ENCODE results near the gene KCNA2. TPM values are rescaled to one million over a fixed set of nuclear protein-coding genes. Genes with fewer than 3 reads are reported as not detected.
A peak's percentile ranks its signal among the peaks of the same experiment; 100 is the strongest.

The KCNA2 gene
- polyA plus RNA-seq, 3 donors from 2014 or later: not detected

- Mint-ChIP-seq H3K27ac (peak overlapping the region; percentile 42 to 85 (median 66)), H3K9me3 (no peaks in the 10 kb centered on the region), H3K4me1 (peaks cover 24 to 30% of the 10 kb centered on the region in 2 donors), H3K27me3 (ENCODE audit: low read depth in 3 of 3) (peaks cover 23 to 25% (median 23%) of the 10 kb centered on the region in 3 donors), H3K4me3 (peak overlapping the region; percentile 80 to 90 (median 87)), H3K36me3 (peaks cover 0 to 7% (median 0%) of the 10 kb centered on the region in 3 donors)
- peak; percentile 83 to 87 (median 84) for DNase-seq
Observed at GRCh38 chr1:110619412-110620249, 13.5 kb upstream of the KCNA2 start.

- DNase-seq: no peak
- peaks cover 0 to 7% (median 0%) of the 10 kb centered on the region in 3 donors for H3K36me3 Mint-ChIP-seq
- no peaks in the 10 kb centered on the region for H3K9me3 Mint-ChIP-seq
- no peak overlapping the region for H3K27ac Mint-ChIP-seq
- peak overlapping the region in 1 of 5 donors; percentile 89 for H3K4me3 Mint-ChIP-seq
- H3K4me1 Mint-ChIP-seq: peaks cover 24 to 30% of the 10 kb centered on the region in 2 donors
- H3K27me3 Mint-ChIP-seq (ENCODE audit: low read depth in 3 of 3): peaks cover 23 to 31% (median 23%) of the 10 kb centered on the region in 3 donors
Observed at GRCh38 chr1:110618668-110619067, 12.5 kb upstream of the KCNA2 start.

DNA sequence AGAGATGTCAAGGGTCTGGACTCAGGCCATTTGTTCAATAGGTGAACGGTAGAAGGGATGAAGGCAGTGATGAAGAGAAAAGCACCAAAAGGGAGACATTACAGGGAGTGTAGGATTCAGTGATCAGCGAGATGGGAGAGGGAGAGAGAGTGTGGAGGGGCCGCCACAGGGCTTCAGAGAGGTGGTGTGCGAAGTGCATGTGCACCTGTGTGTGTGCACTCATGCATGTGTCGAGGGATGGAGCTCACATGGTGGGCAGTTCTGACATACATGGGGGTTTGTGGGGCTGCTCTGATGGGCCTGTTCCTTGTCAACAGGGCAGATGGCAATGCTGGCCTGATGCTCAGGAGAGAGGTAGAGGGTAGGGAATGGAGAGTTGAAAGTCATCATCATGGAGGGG, 11.4 kb upstream of the KCNA2 start:
- peak overlapping the region in 3 of 5 donors; percentile 9 to 44 (median 11) for H3K4me3 Mint-ChIP-seq
- H3K9me3 Mint-ChIP-seq: no peaks in the 10 kb centered on the region
- DNase-seq: no peak
- peaks cover 23 to 33% (median 25%) of the 10 kb centered on the region in 3 donors for H3K27me3 Mint-ChIP-seq (ENCODE audit: low read depth in 3 of 3)
- peaks cover 0 to 7% (median 0%) of the 10 kb centered on the region in 3 donors for H3K36me3 Mint-ChIP-seq
- peaks cover 24 to 30% of the 10 kb centered on the region in 2 donors for H3K4me1 Mint-ChIP-seq
- H3K27ac Mint-ChIP-seq: no peak overlapping the region

- H3K27ac Mint-ChIP-seq: no peak overlapping the region
- H3K4me3 Mint-ChIP-seq: peak overlapping the region in 2 of 5 donors; percentile 9 to 11
- no peak for DNase-seq
- H3K4me1 Mint-ChIP-seq: peaks cover 24 to 30% of the 10 kb centered on the region in 2 donors
- no peaks in the 10 kb centered on the region for H3K9me3 Mint-ChIP-seq
- peaks cover 0 to 7% (median 0%) of the 10 kb centered on the region in 3 donors for H3K36me3 Mint-ChIP-seq
- H3K27me3 Mint-ChIP-seq (ENCODE audit: low read depth in 3 of 3): peaks cover 23 to 33% (median 25%) of the 10 kb centered on the region in 3 donors
Observed at GRCh38 chr1:110617116-110617515, 11.0 kb upstream of the KCNA2 start.

DNA sequence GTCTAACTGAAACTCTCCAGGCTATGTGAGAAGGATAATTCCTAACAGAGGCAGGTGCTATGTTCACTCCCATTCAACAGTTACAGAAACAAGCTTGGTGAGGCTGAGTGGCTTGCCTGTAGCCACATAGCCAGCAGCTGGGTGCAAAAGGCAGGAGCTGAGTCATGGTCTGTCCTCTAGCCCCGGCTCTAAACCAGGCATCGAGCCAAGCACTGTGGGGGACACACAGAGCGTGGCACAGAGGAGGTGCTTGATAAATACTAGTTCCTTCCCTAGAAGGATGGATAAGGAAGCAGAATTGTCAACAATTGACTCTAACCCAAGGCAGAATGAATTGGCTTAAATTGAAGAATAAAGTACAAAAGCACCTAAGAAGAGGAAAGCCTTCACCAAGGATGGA, 10.4 kb upstream of the KCNA2 start:
- no peak overlapping the region for H3K4me3 Mint-ChIP-seq
- H3K27ac Mint-ChIP-seq: no peak overlapping the region
- DNase-seq: no peak
- no peaks in the 10 kb centered on the region for H3K9me3 Mint-ChIP-seq
- H3K4me1 Mint-ChIP-seq: peaks cover 24 to 30% of the 10 kb centered on the region in 2 donors
- peaks cover 0 to 7% (median 0%) of the 10 kb centered on the region in 3 donors for H3K36me3 Mint-ChIP-seq
- peaks cover 23 to 33% (median 25%) of the 10 kb centered on the region in 3 donors for H3K27me3 Mint-ChIP-seq (ENCODE audit: low read depth in 3 of 3)

- peaks cover 0 to 7% (median 0%) of the 10 kb centered on the region in 3 donors for H3K36me3 Mint-ChIP-seq
- H3K27me3 Mint-ChIP-seq (ENCODE audit: low read depth in 3 of 3): peaks cover 23 to 37% (median 24%) of the 10 kb centered on the region in 3 donors
- H3K27ac Mint-ChIP-seq: no peak overlapping the region
- peaks cover 20 to 26% of the 10 kb centered on the region in 2 donors for H3K4me1 Mint-ChIP-seq
- no peaks in the 10 kb centered on the region for H3K9me3 Mint-ChIP-seq
- DNase-seq: no peak
- no peak overlapping the region for H3K4me3 Mint-ChIP-seq
Observed at GRCh38 chr1:110615548-110616130, 9.5 kb upstream of the KCNA2 start.

DNA sequence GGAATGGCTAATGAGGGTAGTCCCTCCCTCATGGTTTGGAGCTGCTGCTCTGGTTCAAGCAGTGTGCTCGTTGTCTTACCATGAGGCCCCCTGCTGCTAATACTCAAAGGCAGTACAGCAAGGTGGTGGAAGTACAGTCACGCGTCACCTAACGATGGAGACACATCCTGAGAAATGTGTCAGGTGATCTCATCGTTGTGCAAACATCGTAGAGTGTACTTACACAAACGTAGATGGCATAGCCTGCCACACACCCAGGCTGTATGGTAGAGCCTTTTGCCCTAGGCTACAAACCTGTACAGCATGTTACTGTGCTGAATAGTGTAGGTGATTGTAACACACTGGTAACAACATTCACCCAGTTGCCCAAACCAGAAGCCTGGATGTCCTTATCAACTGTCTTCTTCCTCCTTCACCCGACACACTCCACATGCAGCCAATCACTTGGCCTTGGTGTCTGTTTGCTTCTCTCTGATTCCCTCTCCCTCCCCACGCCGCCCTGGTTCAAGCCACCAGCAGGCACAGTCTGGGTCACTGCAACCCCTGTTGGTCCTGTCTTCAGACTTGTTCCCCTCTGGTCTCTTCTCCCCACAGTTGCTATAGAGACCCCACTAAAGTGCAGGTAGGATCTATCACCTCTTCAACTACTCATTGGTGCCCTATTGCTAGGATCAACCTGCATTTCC, 6.0 kb upstream of the KCNA2 start:
- Mint-ChIP-seq H3K4me3 (no peak overlapping the region), H3K4me1 (peaks cover 0 to 1% of the 10 kb centered on the region in 2 donors), H3K27ac (peak overlapping the region in 1 of 6 donors; percentile 35), H3K36me3 (peaks cover 0 to under 1% (median 0%) of the 10 kb centered on the region in 3 donors), H3K27me3 (ENCODE audit: low read depth in 3 of 3) (peaks cover 15 to 31% (median 17%) of the 10 kb centered on the region in 3 donors), H3K9me3 (no peaks in the 10 kb centered on the region)
- DNase-seq: no peak

DNA sequence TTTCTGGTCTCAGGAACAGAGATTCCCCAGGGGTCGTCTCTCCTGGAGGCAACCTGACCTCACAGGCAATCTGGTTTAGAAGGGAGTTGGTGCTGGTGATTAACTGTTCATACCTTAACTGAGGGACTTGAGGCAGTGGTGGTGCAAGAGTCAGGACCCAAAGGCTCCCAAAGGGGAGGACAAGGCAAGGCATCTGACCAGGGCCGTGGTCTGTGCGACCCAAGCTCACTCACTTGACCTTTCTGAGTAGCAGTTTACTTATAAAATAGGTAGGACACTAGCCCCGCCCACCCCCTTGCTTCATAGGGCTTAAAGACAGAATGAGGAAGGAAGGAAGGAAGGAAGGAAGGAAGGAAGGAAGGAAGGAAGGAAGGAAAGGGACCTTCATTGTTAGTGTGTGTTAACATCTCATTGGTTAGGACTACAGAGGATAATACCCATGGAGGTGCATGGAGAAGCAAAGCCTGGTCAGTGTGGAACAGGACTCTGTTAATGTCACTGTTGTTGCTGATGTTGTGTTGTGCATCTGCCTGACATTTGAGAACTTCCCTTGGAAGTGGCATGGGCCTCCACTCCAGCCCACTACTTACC, 4.6 kb upstream of the KCNA2 start:
- Mint-ChIP-seq H3K4me3 (no peak overlapping the region), H3K27ac (no peak overlapping the region), H3K9me3 (no peaks in the 10 kb centered on the region), H3K27me3 (ENCODE audit: low read depth in 3 of 3) (peaks cover 9 to 31% (median 17%) of the 10 kb centered on the region in 3 donors), H3K36me3 (no peaks in the 10 kb centered on the region), H3K4me1 (peaks cover 5 to 11% of the 10 kb centered on the region in 2 donors)
- DNase-seq: no peak

GRCh38 chr1:110610084-110610483, 3.9 kb upstream of the KCNA2 start:
- H3K4me1 Mint-ChIP-seq: peaks cover 5 to 16% of the 10 kb centered on the region in 2 donors
- H3K27ac Mint-ChIP-seq: no peak overlapping the region
- H3K27me3 Mint-ChIP-seq (ENCODE audit: low read depth in 3 of 3): peaks cover 12 to 31% (median 21%) of the 10 kb centered on the region in 3 donors
- H3K9me3 Mint-ChIP-seq: no peaks in the 10 kb centered on the region
- no peak overlapping the region for H3K4me3 Mint-ChIP-seq
- H3K36me3 Mint-ChIP-seq: no peaks in the 10 kb centered on the region
- DNase-seq: no peak

GRCh38 chr1:110608247-110608646, 2.1 kb upstream of the KCNA2 start:
- Mint-ChIP-seq H3K36me3 (no peaks in the 10 kb centered on the region), H3K4me3 (peak overlapping the region in 4 of 5 donors; percentile 10 to 44 (median 28)), H3K27me3 (ENCODE audit: low read depth in 3 of 3) (peaks cover 19 to 27% (median 24%) of the 10 kb centered on the region in 3 donors), H3K9me3 (no peaks in the 10 kb centered on the region), H3K4me1 (peaks cover 5 to 16% of the 10 kb centered on the region in 2 donors), H3K27ac (no peak overlapping the region)
- no peak for DNase-seq

GRCh38 chr1:110607536-110608230, 1.5 kb upstream of the KCNA2 start:
- Mint-ChIP-seq H3K4me1 (peaks cover 5 to 16% of the 10 kb centered on the region in 2 donors), H3K9me3 (no peaks in the 10 kb centered on the region), H3K4me3 (peak overlapping the region in 4 of 5 donors; percentile 10 to 53 (median 41)), H3K27ac (no peak overlapping the region), H3K27me3 (ENCODE audit: low read depth in 3 of 3) (peaks cover 19 to 27% (median 23%) of the 10 kb centered on the region in 3 donors), H3K36me3 (no peaks in the 10 kb centered on the region)
- no peak for DNase-seq

GRCh38 chr1:110606657-110607535, 738 bp upstream of the KCNA2 start:
- Mint-ChIP-seq H3K4me3 (peak overlapping the region; percentile 62 to 80 (median 77)), H3K27ac (no peak overlapping the region), H3K27me3 (ENCODE audit: low read depth in 3 of 3) (peaks cover 19 to 27% (median 23%) of the 10 kb centered on the region in 3 donors), H3K4me1 (peaks cover 5 to 16% of the 10 kb centered on the region in 2 donors), H3K9me3 (no peaks in the 10 kb centered on the region), H3K36me3 (no peaks in the 10 kb centered on the region)
- no peak for DNase-seq
